Activated CD4-positive, CD25-positive, alpha-beta regulatory T cell treated with anti-CD3 and anti-CD28 coated beads, Interleukin-2, amount 50 U/mL, for 16 hours (primary cell): ENCODE results near the gene SYMPK.
"Not testable (repeated sequence)": the region's sequence is repeated elsewhere in the genome, so short reads cannot be mapped to it uniquely, and the experiment has no call there.

ENCODE experiments used
- DNase-seq: peaks from one replicate; pipeline ENCODE4 v3.0.0-alpha.2; 2020; ENCODE audit warnings: low read depth, low spot score

SYMPK gene

GRCh38 chr19:45885556-45886426 lies 22.8 kb upstream of the SYMPK start, which contains the start of gene IRF2BP1:
Gene IRF2BP1 (minus strand): TSS chr19:45886141. CDS start chr19:45885774, 367 bp downstream.
- DNase-seq: peak; percentile 80

- DNase-seq: no peak
These were observed 22.0 kb upstream of the SYMPK start for GRCh38 chr19:45884682-45885555.

GRCh38 chr19:45883881-45884681 lies 21.1 kb upstream of the SYMPK start:
- no peak for DNase-seq

DNA sequence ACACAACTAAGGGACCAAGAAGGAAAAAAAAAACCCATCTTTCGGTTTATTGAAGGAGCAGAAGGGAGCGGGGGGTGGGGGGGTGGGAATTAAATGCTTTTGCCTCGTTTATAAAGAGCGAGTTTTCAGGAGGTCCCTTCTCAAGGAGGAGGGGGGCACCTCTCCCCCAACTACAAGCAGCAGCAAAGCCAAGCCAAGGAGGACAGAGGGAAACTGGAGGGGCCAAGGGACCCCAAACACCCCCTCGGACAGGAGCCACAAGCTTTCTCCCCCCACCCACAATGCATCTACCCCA lies 20.6 kb upstream of the SYMPK start:
- DNase-seq: no peak

- DNase-seq: peak; percentile 66
These were observed 20.0 kb upstream of the SYMPK start for GRCh38 chr19:45882652-45883585.

DNA sequence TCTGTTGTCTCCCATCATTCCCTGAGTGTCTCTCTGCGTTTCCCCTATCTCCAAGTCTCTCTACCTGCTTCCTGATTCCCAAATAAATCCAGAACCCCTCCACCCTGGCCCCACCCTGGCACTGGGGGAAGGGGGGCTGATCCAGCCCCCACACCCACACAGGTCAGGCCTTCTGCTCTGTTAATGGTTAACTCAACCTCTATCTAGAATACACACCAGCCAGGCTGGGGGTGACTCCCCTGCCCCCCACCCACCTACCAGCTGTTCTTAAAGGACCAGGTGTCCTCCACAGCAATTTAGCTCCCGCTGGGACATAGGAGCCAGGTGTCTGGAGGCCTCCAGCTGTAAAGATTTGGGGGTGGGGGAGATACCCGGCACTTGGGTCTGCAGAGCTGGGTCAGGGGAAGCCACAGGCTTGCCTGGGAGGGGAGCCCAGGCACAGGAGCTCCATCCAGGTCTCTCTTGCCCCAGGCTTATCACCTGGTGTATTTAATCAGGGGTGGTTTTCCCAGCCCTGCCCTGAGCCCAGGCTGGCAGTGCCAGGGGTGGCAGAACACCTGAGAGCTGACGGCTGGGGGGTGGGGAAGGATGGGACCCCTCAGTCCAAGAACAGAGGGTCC lies 19.1 kb upstream of the SYMPK start:
- DNase-seq: no peak

- DNase-seq: no peak
These were observed 18.3 kb upstream of the SYMPK start for GRCh38 chr19:45881082-45881908.

GRCh38 chr19:45879971-45880370 lies 17.0 kb upstream of the SYMPK start:
- no peak for DNase-seq

DNA sequence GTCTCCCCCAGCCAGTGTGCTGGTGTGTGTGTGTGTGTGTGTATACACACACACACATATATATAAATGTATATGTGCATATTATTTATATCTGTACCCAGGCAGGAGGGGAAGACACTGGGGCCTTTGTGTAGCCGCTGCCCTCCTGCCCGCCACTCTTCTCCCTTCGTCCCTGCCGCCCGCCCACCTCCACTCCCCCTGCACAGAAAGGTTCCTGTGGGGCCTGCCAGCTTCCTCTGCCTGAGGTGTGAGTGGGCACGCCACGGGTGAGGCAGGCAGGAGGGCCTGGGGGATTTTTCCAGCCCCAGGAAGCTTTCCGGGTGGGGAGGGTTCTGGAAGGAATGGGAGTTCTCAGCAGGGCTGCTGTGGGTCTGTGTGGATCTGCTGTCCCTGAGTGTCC lies 16.1 kb upstream of the SYMPK start:
- no peak for DNase-seq

GRCh38 chr19:45878043-45878794 lies 15.3 kb upstream of the SYMPK start:
- no peak for DNase-seq

DNA sequence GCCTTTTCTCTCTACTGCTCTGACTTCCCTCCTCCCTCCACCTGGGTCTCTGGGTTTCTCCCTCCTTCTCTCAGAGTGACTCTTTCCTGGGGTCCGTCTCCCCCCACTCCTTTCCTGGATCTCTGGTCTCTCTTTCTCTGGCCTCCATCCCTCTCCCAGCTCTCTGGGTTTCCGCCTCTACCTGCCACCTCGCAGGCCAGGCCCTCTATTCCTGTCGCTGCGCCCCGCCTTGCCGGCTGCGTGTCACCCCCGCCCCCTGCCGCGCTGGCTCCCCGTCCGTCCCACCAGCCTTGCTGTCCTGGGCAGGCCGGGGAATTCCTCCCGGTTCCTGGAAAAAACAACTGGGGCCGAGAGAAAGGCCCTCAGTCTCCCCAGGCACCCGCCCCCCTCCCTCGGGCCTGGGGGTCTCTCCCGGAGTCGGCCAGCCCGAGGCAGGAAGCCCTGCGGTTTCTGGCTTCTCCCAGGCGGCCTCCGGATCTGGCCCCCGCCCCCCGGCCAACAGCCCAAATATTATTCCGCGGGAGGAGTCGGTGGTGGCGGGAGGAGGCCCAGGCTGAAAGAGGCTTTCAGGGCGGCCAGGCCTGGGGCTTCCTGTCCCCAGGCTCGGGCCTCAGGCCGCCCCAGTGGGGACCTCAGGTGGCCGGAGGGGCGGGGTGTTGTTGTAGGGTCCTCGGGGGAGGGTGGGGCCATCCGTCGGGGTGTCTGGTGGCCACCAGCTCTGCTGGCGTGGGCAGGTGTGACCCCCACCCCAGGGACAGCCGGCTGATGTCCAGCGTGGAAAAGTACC lies 13.7 kb upstream of the SYMPK start:
- DNase-seq: no peak

- no peak for DNase-seq
These were observed 13.1 kb upstream of the SYMPK start for GRCh38 chr19:45876161-45876410.

DNA sequence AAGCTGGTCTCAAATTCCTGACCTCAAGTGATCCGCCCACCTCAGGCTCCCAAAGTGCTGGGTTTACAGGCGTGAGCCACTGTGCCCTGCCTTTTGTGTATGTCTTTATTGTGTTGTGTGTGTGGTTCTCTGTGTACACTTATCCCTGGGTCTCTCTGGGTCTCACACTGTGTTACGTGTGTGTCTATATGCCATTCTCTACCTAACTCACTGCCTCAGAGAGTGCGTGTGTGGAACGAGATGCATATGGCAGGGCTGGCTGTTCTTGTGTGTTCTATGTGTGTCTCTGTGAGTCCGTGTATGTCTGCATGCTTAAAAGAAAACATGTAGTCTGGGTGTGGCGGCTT lies 11.6 kb upstream of the SYMPK start:
- no peak for DNase-seq

GRCh38 chr19:45873219-45873772 lies 10.3 kb upstream of the SYMPK start:
- no peak for DNase-seq

GRCh38 chr19:45872095-45872919 lies 9.4 kb upstream of the SYMPK start:
- DNase-seq: no peak

- no peak for DNase-seq
These were observed 7.9 kb upstream of the SYMPK start for GRCh38 chr19:45870798-45871197.

GRCh38 chr19:45867241-45867640 lies 4.3 kb upstream of the SYMPK start:
- DNase-seq: not testable (repeated sequence)
